NCI-H1436 (cell line): ENCODE measurements around the gene SLMAP.

Source experiments
- DNase-seq: peaks from one replicate; lab custom pipeline; 2025; lab: John Stamatoyannopoulos, UW

SLMAP gene

GRCh38 chr3:57890874-57891273 lies 134.8 kb downstream of the SLMAP start:
- no peak for DNase-seq

- no peak for DNase-seq
Observed at GRCh38 chr3:57892423-57892822, 136.3 kb downstream of the SLMAP start.

GRCh38 chr3:57893156-57893555 lies 137.0 kb downstream of the SLMAP start:
- no peak for DNase-seq

GRCh38 chr3:57893668-57894067 lies 137.6 kb downstream of the SLMAP start:
- DNase-seq: no peak

- no peak for DNase-seq
Observed at GRCh38 chr3:57896031-57896430, 139.9 kb downstream of the SLMAP start.

GRCh38 chr3:57896691-57897090 lies 140.6 kb downstream of the SLMAP start:
- no peak for DNase-seq

- DNase-seq: no peak
Observed at GRCh38 chr3:57900786-57901185, 144.7 kb downstream of the SLMAP start.

GRCh38 chr3:57903124-57903890 lies 147.2 kb downstream of the SLMAP start:
- DNase-seq: no peak

GRCh38 chr3:57910990-57911389 lies 154.9 kb downstream of the SLMAP start:
- no peak for DNase-seq

- DNase-seq: no peak
Observed at GRCh38 chr3:57911593-57911992, 155.5 kb downstream of the SLMAP start.

- DNase-seq: no peak
Observed at GRCh38 chr3:57917601-57918000, 161.5 kb downstream of the SLMAP start.

GRCh38 chr3:57918123-57918837 lies 162.2 kb downstream of the SLMAP start:
- no peak for DNase-seq

- DNase-seq: no peak
Observed at GRCh38 chr3:57919987-57920386, 163.9 kb downstream of the SLMAP start.

- no peak for DNase-seq
Observed at GRCh38 chr3:57923101-57923500, 167.0 kb downstream of the SLMAP start.

- DNase-seq: no peak
Observed at GRCh38 chr3:57923752-57924151, 167.6 kb downstream of the SLMAP start.

- DNase-seq: no peak
Observed at GRCh38 chr3:57927166-57927565, 171.1 kb downstream of the SLMAP start.

GRCh38 chr3:57927916-57928315 lies 171.8 kb downstream of the SLMAP start:
- DNase-seq: no peak

GRCh38 chr3:57928511-57928910 lies 172.4 kb downstream of the SLMAP start:
- no peak for DNase-seq

- DNase-seq: no peak
Observed at GRCh38 chr3:57929988-57930387, 173.9 kb downstream of the SLMAP start.

GRCh38 chr3:57933602-57934001 lies 177.5 kb downstream of the SLMAP start:
- no peak for DNase-seq

GRCh38 chr3:57934373-57934772 lies 178.3 kb downstream of the SLMAP start:
- DNase-seq: no peak

GRCh38 chr3:57935539-57935938 lies 179.4 kb downstream of the SLMAP start:
- no peak for DNase-seq

GRCh38 chr3:57937092-57937491 lies 181.0 kb downstream of the SLMAP start:
- no peak for DNase-seq

GRCh38 chr3:57939775-57940174 lies 183.7 kb downstream of the SLMAP start:
- DNase-seq: no peak
